Hepatocyte (in vitro differentiated cells): ENCODE data around the gene CD8B2.

Experiments used
- CTCF ChIP-seq: fragments of 200-600 bp; sonication (generic); IDR thresholded peaks from 2 replicates; pipeline ENCODE4 v1.5.1; 2016; ENCODE audit warnings: antibody characterized with exemption, mild to moderate bottlenecking; ENCODE audit not compliant: poor library complexity
- EZH2 ChIP-seq: fragments of 200-600 bp; sonication (generic); IDR thresholded peaks from 2 replicates; pipeline ENCODE4 v1.6.1; 2016; ENCODE audit warnings: antibody characterized with exemption, mild to moderate bottlenecking, borderline replicate concordance
- EZH2phosphoT487 ChIP-seq: fragments of 200-600 bp; sonication (generic); IDR thresholded peaks from one replicate; pipeline ENCODE4 v1.6.1; 2018; ENCODE audit warnings: antibody characterized with exemption, mild to moderate bottlenecking, low read depth, moderate library complexity; ENCODE audit not compliant: unreplicated experiment, severe bottlenecking

GRCh38 chr2:106534471-106534870 lies 47.3 kb downstream of the CD8B2 start:
- TF ChIP-seq CTCF, result no peak
- no peak for TF ChIP-seq EZH2
- TF ChIP-seq EZH2phosphoT487, result no peak
